GM12872 (cell line): ENCODE results near the gene GMPPA.

ENCODE experiments used
- CTCF ChIP-seq: IDR thresholded peaks from 3 replicates; pipeline ENCODE4 v1.5.1; 2011; ENCODE audit warnings: low read depth, mild to moderate bottlenecking, low read length, moderate library complexity; ENCODE audit not compliant: insufficient read depth

The GMPPA gene

GRCh38 chr2:219514196-219514761 is 15.6 kb downstream of the GMPPA start, which contains the start of gene ASIC4:
ASIC4 (plus strand) TSS chr2:219514482; CDS start chr2:219514725, 243 bp downstream.
- no peak for TF ChIP-seq CTCF

- TF ChIP-seq CTCF = no peak
These were observed 16.1 kb downstream of the GMPPA start for GRCh38 chr2:219514836-219515235.

GRCh38 chr2:219515874-219516629 is 17.4 kb downstream of the GMPPA start:
- no peak for TF ChIP-seq CTCF

GRCh38 chr2:219516888-219517287 is 18.2 kb downstream of the GMPPA start:
- TF ChIP-seq CTCF = no peak

- no peak for TF ChIP-seq CTCF
These were observed 19.5 kb downstream of the GMPPA start for GRCh38 chr2:219517954-219518778.

- no peak for TF ChIP-seq CTCF
These were observed 20.8 kb downstream of the GMPPA start for GRCh38 chr2:219519526-219519916.

GRCh38 chr2:219520079-219520478 is 21.4 kb downstream of the GMPPA start:
- TF ChIP-seq CTCF = no peak
